ENCODE results near the gene PEX11B.

PEX11B gene

GRCh38 chr1:145918144-145918991, at the start of gene PEX11B:
Gene PEX11B, minus strand, starts transcription at chr1:145918717. Its CDS starts 29 bp downstream, at chr1:145918688.
- peak; percentile 94 for DNase-seq

- no peak for DNase-seq
Measured at GRCh38 chr1:145967288-145967687, 48.8 kb upstream of the PEX11B start.

GRCh38 chr1:145965119-145965744, 46.7 kb upstream of the PEX11B start:
- no peak for DNase-seq

GRCh38 chr1:145964328-145965118, 46.0 kb upstream of the PEX11B start, which contains the start of the genes ANKRD34A and POLR3GL:
Gene ANKRD34A, minus strand, starts transcription at chr1:145964575. Its CDS starts 2,816 bp downstream, at chr1:145961759.
Gene POLR3GL, plus strand, starts transcription at chr1:145964690. Its CDS starts 10,176 bp downstream, at chr1:145974866.
- peak; percentile 92 for DNase-seq

- DNase-seq, result no peak
Measured at GRCh38 chr1:145963265-145964019, 44.9 kb upstream of the PEX11B start.

GRCh38 chr1:145962157-145963102, 43.9 kb upstream of the PEX11B start:
- DNase-seq, result peak; percentile 48

GRCh38 chr1:145961425-145962156, 43.1 kb upstream of the PEX11B start:
- peak; percentile 71 for DNase-seq

- no peak for DNase-seq
Measured at GRCh38 chr1:145961109-145961424, 42.5 kb upstream of the PEX11B start.

GRCh38 chr1:145960468-145961108, 42.1 kb upstream of the PEX11B start:
- peak; percentile 45 for DNase-seq

- DNase-seq, result no peak
Measured at GRCh38 chr1:145959957-145960467, 41.5 kb upstream of the PEX11B start.

GRCh38 chr1:145959333-145959732, 40.8 kb upstream of the PEX11B start:
- DNase-seq, result no peak

GRCh38 chr1:145958734-145959133, 40.2 kb upstream of the PEX11B start:
- DNase-seq, result no peak

- DNase-seq, result peak; percentile 96
Measured at GRCh38 chr1:145957443-145958319, 39.2 kb upstream of the PEX11B start, which contains the start of gene LIX1L. Gene LIX1L, minus strand, starts transcription at chr1:145958017. Its CDS starts 90 bp downstream, at chr1:145957927.

GRCh38 chr1:145956781-145957442, 38.4 kb upstream of the PEX11B start:
- DNase-seq, result no peak

- no peak for DNase-seq
Measured at GRCh38 chr1:145956361-145956760, 37.8 kb upstream of the PEX11B start.

GRCh38 chr1:145955436-145955835, 36.9 kb upstream of the PEX11B start:
- DNase-seq, result no peak

- DNase-seq, result no peak
Measured at GRCh38 chr1:145953861-145954260, 35.3 kb upstream of the PEX11B start.

- DNase-seq, result no peak
Measured at GRCh38 chr1:145952903-145953302, 34.4 kb upstream of the PEX11B start.

Data from activated naive CD4-positive, alpha-beta T cell treated with anti-CD3 and anti-CD28 coated beads, Interleukin-2, amount 50 U/mL, for 16 hours (primary cell).